SK-N-MC (cell line): Measurements from ENCODE around the gene BCAS3.

Experiments used
- EZH2 ChIP-seq: fragments of 200-600 bp; sonication (generic); IDR thresholded peaks from one replicate; pipeline ENCODE4 v1.6.1; 2017; ENCODE audit warnings: antibody characterized with exemption
- POLR2AphosphoS5 ChIP-seq: IDR thresholded peaks from 2 replicates; pipeline ENCODE4 v1.6.1; 2012; ENCODE audit warnings: mild to moderate bottlenecking, low read depth, low read length, borderline replicate concordance

- TF ChIP-seq POLR2AphosphoS5 (no peak), EZH2 (no peak)
Observed at GRCh38 chr17:61382796-61383688, 705.4 kb downstream of the BCAS3 start.
